Measurements from ENCODE around the gene TRMT2A.

The TRMT2A gene

DNA sequence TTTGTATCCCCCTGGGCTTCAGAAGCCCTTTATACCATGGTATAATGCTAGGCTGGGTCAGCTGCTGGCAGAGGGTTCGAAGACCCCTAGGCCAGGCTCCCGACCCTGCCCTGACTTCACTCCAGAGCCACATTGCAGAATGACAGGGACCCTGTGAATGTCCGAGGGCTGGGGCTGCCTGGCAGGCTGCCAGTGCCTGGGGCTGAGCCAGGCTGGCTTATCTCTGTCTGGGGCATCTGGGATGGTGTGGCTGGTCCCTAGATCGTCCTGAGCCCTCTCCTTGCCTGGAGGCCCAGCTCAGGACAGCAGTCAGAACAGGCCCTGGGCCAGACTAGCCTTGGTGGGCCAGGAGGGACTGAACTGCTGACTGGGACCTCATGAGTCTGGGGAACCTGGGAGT, 18.2 kb upstream of the TRMT2A start:
- no peak for DNase-seq (ENCODE audit: low read depth)

DNA sequence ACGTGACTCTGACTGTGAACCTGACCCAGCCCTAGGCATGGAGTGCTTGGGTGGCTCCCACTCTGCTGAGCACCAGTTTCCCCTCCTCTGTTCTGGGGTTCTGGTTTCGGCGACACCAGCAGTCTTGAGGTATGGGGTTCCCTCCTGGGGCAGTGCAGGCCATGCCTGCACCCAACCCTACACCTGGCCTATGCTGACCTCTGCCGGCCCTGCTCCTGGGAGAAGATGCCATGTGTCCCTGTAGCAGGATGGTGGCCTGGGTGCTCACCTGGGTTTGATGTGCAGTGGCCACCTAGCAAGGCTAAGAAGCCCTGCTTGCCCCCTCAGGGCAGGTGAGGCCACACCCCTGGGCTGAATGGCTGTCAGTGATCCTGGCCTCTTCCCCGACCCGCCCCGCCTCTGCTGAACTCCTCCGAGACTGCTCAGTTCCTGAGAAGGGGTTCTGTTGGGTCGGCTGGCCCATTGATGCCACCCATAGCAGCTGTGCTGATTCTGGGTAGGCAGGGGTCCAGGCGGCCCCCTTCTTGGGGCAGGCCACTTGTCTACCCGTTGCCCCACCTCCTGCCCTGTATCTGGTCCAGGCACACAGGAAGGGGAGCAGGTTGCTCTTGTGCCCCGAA, 17.0 kb upstream of the TRMT2A start:
- no peak for DNase-seq (ENCODE audit: low read depth)

DNA sequence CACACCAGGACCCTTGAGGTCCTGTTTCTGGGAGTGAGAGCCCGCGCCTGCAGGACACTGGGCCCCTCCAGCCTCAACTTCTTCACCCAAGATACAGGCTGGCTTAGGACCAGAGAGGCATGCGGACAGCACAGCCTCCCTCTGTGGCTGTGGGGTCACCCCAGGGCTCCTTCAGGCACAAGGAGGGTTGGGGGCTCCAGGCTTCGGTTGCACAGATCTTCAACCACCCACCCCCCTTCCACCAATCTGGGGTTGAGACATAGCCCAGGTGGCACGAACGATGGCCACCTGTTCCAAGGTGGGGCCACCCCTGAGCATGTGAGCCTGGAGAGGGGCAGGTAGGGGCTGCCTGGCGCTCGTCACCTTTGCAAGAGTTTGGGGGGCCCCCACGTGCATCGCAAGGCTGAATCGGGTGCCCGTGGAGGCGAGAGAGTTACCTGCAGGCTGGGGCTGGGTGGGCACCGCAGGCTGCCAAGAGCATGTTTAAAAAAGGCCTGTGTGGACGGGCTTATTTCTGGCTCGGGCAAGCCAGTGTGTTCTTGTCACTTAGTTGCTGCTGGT, 15.7 kb upstream of the TRMT2A start:
- no peak for DNase-seq (ENCODE audit: low read depth)

DNA sequence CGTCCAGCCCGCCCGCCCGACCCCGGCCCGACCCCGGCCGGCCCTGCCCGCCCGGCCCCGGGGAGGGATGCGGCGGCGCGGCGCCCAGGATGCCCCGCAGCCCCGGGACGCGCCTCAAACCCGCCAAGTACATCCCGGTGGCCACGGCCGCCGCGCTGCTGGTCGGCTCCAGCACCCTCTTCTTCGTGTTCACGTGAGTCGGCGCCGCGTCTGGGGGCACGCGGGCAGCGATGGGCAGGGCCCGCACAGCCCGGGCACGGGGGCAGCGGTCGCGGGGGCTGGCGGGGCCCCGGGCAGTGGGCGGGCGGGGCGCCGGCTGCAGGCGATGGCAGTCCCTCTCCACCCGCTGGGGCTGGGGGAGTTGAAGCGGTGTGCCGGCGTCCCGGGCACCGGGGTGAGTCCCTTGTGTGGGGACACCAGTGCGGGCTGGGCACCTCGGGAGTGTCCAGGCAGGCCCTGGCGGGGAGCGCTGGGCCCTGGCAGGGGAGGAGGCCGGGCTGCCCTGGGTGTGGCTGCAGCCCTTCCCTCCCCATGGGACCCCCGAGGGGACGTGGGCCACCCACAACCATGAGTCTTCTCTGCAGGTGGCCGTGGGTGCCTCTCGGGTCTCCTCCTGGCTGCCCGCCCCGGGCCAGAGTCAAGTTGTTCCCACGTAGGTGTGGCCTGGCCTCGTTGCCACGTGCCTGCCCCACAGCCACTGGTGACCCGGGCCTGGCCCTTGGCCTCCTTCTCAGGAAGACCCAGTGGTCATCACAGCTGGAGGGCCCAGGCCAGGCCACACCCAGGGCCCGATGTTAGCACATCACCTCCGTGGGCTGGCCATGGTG, 15.0 kb upstream of the TRMT2A start:
- no peak for DNase-seq (ENCODE audit: low read depth)

DNA sequence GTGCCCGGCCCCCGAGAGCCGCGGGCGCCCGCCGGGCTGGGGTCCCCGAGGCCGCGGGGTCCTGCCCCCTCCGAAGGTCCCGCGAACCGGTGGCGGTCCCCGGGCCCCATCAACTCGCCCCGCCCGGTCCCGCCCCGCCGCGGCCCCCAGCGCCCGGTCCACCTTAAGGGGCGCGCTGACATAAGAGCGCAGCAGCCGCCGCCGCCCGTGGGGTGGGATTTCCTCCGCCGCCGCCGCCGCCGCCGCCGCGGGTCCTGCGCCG, 14.5 kb upstream of the TRMT2A start, which contains the start of gene ZDHHC8:
Gene ZDHHC8 (plus strand): TSS at position 208 of the 262 bp plus-strand sequence. CDS start 144 bp downstream, outside the sequence.
- no peak for DNase-seq (ENCODE audit: low read depth)

DNA sequence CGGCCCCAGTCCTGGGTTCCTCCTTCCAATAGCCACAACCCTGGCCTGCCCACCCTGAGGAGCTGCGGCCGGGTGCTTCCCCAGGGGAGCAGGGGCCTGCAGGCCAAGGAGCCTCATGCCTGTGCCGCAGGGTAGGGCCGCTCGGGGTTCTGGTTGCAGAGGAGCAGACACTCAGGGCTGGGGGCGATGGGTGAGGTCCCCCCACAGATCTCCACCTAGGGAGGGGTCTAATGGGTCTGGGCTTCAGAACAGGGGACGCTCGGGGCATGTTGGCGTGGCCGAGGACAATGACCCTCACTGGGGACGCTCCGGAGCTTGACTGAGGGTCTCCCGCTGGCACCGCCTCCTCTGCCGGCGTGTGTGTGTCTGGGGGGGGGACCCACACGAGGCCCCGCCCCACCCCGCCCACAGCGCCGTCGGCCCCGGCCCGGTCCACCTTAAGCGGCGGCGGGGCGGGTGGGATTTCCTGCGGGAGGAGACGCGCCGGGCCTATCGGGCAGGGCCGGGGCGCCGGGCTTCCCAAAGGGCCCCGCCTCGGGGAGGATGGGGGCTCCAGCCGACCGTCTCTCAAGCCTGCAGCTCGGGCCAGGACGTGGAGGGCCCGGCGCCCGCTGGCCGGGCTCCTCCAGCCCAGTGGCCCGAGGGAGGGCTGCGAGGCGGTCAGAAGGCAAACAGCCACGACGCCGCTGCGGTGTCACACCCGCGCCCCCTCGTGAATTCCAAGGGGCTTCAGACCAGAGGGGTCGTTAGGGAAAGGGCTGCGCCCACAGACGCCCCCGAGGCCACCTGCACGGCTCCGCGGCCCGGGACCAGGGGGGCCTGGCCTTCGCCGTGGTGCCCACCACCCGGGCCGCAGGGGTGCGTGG, 13.9 kb upstream of the TRMT2A start:
- DNase-seq (ENCODE audit: low read depth), result no peak

DNA sequence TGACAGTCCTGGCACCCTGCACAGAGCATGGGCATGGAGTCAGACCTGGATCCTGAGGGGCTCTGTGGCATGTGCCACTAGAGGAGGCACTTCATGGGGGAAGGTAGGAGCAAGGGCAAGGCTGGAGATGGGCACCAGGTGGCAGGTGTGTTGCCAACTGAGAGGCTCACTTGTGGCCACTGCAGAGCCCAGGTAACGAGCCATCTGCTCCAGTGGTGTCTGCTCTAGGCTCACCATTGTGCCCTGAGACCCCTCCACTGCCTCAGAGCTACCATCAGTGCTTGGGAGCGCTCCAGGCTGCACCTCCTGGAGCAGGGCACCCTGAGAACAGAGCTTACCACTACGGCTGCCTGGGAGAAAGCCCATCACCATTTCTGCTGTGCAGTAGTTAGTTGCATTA, 13.3 kb upstream of the TRMT2A start:
- no peak for DNase-seq (ENCODE audit: low read depth)

DNA sequence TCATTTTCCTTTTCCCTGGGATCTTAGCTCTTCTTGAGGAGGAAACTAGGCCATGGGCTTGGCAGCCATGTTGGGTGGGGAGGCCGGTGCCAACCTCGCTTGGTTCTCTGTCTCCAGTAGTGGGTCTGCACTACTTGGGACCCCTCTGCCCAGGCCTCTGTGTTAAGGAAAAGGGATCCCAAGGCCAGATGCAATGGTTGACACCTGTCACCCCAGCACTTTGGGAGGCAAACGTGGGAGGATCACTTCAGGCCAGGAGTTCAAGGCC, 12.7 kb upstream of the TRMT2A start:
- DNase-seq (ENCODE audit: low read depth), result no peak

DNA sequence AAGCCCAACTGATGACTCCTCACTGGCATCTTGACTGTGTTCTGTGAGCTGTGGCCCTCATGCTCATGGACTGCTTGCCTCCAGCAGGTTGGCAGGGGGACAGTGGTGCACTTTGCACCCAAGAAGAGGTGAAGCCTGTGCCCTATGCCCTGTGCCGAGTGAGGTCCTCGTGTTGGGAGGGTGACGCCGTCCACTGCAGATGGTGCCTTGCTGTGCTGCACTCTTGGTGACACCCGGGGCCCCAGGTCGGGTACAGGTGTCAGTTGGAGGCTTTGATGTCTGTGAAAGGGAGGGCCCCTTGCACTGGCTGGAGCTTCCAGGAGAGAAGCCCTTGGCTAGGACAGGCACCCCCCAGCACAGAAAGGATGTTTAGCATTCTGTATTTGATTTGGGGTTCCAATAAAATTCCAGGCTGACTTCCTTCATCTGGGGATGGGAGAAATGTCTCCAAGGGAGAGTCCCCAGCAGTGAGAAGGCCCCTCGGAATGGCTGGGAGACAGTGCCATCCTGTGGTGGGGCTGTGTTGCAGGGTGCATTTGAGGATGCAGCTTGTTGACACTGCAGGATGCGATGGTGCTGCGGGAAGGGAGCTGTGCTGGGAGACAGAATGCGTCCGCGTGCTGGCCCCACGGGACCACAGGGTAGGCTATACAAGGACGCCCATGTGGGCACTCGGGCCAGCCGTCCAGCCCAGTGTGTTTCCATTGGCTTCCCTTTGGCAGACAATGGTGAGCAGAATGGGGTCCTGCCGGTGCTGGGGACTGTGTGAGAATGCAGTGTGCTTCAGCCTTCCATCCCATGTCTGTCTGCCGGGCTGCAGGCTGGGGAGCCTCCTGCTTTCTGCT, 12.1 kb upstream of the TRMT2A start:
- DNase-seq (ENCODE audit: low read depth), result no peak

DNA sequence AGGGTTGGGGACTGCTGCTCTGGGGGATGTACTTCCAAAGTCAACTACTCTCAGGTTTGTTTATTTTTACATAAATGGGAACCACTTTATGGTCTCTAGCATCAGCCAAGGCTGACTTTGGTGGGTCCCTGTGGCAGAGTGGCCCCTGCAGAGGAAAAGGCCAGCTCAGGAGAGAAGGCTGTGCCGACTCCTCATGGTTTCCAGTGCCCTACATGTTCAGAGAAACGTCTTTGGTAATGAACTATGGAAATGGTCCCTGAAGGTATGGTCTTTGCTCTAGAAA, 11.5 kb upstream of the TRMT2A start:
- DNase-seq (ENCODE audit: low read depth), result no peak

DNA sequence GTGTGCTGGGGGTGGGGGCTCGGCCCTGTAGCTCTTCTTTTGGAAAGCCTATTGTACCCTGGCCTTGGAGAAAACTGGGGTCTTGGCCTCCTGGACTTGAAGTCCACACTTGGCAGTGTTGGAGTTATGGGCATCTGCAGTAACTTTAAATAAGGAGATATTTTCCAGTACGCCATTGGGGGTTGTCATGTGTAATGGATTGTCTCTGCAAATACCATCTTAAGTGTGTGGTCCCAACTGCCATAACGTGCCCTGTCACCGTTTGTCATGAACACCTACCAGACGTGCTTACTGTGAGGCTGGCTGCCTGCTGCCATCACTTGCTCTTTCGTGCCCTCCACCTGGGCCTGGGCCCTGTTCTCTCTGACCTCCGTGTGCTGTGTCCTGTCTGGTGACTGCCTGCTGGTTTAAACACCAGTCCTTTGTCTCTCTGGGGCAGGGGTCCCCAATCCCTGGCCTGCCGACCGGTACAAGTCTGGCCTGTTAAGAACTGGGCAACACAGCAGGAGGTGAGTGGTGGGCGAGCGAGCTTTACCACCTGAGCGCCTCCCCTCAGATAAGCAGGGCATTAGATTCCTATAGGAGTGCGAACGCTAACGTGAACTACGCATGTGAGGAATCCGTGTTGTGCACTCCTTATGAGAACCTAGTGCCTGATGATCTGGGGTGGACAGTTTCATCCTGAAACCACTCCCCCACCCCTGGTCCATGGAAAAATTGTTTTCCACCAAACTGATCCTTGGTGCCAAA, 11.0 kb upstream of the TRMT2A start:
- no peak for DNase-seq (ENCODE audit: low read depth)

DNA sequence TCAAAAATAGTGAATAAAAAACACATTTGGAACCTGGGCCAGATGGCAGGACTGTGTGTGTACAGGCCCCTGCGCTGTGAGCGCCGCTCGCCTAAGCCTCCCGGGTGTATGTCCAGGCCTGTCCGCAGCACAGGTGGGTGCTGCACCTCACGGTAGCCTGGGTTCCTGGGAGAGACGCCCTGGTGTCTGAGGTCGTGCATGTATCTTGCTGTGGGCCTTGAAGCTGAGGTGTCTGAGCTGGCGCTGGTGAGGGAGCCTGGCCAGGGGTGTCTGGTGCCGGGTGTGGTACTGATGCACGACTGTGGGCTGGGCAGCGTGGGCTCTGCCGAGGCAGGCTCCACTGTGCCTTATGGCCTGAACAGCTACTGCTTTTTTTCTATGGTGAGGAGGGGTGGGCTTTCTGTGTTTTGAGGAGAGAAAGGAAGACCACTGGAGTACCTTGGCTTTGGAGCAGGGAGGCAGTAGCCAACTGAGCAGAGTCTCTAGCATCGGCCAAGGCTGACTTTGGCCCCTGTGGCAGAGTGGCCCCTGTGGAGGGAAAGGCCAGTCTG, 10.4 kb upstream of the TRMT2A start:
- DNase-seq (ENCODE audit: low read depth), result no peak

DNA sequence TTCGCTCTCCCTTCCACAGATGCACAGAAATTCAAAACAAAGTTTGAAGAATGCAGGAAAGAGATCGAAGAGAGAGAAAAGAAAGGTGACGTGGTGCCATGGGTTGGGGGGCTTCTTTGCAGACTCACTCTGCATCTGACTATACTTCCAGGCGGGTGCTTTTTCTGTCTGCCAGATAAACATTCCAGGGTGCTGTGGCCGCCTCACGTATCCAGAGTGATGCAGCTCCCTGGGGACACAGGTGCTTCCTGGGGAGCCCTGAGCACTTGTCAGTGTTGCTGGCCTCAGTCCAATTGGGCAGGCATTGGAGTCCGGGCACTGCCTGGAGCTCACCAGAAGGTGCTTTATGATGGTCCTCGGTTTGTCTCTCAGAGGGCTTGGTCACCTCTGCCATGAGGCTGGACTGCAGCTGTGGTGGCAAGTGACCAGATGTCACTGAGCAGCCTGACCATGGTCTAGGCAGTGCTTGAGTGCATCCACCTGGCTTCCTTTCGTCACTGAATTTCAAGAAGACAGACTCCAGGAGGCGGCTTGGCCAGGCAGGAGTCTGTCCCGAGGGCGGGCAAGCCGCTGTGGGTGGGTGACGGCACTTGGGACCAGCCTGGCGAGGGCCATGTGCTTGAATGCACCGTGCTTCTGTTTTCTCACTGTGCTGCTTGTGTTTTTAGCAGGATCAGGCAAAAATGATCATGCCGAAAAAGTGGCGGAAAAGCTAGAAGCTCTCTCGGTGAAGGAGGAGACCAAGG, 9.4 kb upstream of the TRMT2A start:
- DNase-seq (ENCODE audit: low read depth), result no peak

DNA sequence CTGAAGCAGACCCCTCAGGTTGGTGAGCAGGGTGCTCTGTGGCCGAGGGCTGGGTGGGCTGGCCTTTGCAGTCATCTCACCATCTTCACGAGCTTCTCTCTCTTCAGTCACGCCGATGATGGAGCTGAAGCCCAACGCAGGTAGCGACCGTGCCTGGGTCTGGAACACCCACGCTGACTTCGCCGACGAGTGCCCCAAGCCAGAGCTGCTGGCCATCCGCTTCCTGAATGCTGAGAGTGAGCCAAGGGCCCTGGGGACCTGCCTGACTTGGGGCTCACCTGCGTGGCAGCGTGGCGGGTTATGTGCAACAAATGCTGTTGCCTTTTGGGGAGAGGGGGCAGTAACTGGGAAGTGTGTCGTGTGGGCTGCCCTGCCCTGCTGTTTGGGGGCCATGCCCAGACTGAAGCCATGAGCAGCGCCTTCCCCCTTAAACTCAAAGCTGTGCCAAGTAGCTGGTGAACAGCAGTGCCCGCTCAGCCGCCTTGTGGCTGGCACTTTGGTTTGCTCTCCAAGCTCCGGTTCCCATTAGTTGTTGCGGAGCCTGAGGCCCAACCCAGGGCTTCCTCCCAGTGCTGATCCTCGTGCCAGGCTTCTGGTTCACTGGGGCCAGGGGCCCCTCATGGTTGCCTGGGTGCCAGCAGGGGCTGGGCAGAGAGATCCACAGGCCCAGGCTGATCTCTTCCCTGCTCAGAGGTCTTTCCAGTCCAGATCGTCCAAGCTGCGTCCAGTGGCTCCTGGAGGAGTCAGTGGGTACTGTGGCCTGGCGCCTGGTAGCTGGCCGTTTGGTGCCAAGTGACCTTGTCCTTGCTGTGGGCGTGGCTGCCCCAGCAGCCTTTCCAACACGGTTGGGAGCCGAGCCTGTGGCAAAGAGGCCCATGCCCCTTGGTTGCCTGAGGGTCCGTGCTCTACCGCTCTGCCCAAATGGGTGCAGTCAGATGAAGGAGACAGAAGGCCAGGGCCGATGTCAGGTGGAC, 8.5 kb upstream of the TRMT2A start:
- DNase-seq (ENCODE audit: low read depth), result no peak

DNA sequence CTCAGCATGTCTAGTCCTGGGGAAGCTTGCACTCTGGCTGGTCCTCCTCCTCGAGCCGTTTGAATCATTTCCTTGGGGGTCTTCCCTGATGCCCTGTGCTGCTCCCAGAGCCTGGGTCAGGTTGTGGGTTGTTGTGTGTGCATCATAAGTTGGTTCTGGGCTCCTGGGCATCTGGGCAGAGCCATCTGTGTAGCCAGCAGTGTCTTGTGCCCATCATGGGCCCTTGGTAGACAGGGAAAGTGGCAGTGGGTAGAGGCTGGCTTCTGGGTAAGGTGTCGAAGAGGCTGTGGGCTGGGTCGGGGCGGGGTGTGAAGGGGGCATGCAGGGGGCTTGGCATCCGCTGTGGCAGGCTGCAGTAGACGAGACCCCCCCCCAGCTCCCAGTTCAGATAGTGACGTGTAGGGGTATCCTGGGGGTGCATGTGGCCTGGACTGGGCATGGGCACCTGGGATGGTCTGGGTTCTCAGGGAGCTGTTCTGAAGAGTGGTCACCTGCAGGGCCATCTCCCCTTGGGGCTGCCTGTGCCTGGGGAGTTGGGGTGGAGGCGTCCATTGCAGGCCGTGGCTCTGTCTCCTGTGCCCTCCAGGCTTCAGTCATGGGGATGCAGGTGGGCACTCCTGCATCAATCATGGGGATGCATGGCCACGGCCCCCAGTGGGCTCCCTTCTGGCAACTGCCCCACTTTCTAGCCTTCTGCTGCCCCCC, 7.2 kb upstream of the TRMT2A start:
- DNase-seq (ENCODE audit: low read depth), result no peak

DNA sequence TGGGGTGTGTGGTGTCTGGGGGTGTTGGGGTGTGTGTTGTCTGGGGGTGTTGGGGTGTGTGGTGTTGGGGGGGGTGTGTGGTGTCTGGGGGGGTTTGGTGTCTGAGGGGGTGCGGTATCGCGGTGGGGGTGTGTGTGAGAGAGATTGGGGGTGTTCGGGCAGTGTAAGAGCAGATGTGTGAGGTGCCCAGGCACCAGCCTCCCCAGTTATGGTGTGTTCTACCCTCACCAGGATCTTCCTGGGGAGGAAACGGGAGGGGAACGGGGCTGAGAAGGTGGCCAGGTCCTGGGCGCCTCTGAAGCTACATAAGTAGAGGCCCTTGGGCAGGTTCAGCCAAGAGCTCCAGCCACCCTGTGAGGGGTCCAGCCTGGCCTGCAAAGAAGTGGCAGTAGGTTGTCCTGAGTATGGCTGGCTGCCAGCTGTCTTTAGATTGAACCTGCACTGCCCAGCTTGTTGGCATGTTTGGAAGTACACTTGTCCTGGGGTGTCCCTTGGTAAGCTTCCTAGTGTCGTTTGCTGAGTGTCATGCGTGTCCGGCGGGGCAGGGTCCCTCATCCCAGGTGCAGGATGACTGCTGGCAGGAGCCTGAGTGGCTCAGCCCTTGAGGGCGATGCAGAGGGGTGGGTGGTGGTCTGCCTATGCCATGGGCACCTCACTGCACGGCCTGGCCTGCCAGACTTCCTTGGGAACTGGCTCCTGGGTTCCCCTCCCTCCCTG, 6.5 kb upstream of the TRMT2A start:
- DNase-seq (ENCODE audit: low read depth), result no peak

DNA sequence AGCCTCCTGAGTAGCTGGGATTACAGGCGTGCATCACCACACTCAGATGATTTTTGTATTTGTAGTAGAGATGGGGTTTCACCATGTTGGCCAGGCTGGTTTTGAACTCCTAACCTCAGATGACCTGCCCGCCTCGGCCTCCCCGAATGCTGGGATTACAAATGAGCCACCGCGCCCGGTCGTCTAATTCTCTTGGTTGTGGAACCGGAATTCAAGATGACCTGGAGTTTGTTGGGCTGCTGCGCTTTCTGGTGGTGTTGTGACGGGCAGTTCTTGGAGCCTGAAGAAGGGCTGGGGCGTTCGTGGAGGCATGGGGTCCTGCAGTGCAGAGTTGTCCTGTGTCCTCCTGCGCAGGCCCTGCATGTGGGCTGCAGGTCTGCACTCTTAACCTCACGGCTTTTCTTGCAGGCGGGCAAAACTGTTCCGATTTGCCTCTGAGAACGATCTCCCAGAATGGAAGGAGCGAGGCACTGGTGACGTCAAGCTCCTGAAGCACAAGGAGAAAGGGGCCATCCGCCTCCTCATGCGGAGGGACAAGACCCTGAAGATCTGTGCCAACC, 4.9 kb upstream of the TRMT2A start:
- DNase-seq (ENCODE audit: low read depth), result no peak
